GM12891 (cell line): Measurements from ENCODE around the gene BTF3L4.

Experiments used
- DNase-seq: peaks from one replicate; pipeline ENCODE4 v3.0.0; 2011; ENCODE audit warnings: low spot score; ENCODE audit not compliant: insufficient read length
- FAIRE-seq: peaks from 2 replicates; lab custom pipeline; 2011; peaks lifted over from hg19 to GRCh38; lab: Jason Lieb, UNC
- PAX5 ChIP-seq: IDR thresholded peaks from 2 replicates; pipeline ENCODE4 v1.6.1; 2011; ENCODE audit warnings: low read length, moderate library complexity, mild to moderate bottlenecking; ENCODE audit not compliant: insufficient read depth, severe bottlenecking
- POLR2A ChIP-seq: IDR thresholded peaks from 2 replicates; pipeline ENCODE4 v1.6.1; 2011; ENCODE audit warnings: low read depth, low read length, control low read depth
- POLR2AphosphoS5 ChIP-seq: IDR thresholded peaks from 2 replicates; pipeline ENCODE4 v1.6.1; 2011; ENCODE audit warnings: low read depth, low read length, control low read depth
- POU2F2 ChIP-seq: IDR thresholded peaks from 2 replicates; pipeline ENCODE4 v1.6.1; 2011; ENCODE audit warnings: low read depth, mild to moderate bottlenecking, control low read depth, low read length, moderate library complexity
- SPI1 ChIP-seq: IDR thresholded peaks from 2 replicates; pipeline ENCODE4 v1.6.1; 2011; ENCODE audit warnings: low read depth, low read length, control low read depth
- TAF1 ChIP-seq: IDR thresholded peaks from 2 replicates; pipeline ENCODE4 v1.6.1; 2011; ENCODE audit warnings: low read depth, low read length, control low read depth

BTF3L4 gene

DNA sequence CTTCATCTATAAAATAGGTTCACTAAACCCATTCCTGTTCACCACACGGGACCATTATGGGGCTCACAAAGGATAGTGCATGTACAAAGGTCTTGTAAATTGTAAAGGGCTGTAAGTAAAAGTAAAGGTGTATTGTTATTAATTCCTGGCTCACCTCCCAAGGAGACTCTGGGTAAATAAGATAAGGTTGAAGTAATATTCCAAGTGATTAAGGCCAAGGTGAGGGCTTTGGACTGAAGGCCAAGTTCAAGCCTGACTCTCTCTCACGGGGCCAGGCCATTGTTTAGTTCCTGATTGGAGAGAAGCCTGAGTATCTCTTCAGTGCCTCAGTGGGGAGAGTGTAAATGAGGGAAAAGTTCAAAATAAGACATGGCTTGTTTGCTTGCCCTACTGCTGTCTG, 66.3 kb downstream of the BTF3L4 start:
- no peak for DNase-seq
- TF ChIP-seq POLR2A, result no peak
- TF ChIP-seq POU2F2, result no peak
- TF ChIP-seq SPI1, result no peak
- TF ChIP-seq POLR2AphosphoS5, result no peak
- TF ChIP-seq TAF1, result no peak
- TF ChIP-seq PAX5, result no peak
- no peak for FAIRE-seq

DNA sequence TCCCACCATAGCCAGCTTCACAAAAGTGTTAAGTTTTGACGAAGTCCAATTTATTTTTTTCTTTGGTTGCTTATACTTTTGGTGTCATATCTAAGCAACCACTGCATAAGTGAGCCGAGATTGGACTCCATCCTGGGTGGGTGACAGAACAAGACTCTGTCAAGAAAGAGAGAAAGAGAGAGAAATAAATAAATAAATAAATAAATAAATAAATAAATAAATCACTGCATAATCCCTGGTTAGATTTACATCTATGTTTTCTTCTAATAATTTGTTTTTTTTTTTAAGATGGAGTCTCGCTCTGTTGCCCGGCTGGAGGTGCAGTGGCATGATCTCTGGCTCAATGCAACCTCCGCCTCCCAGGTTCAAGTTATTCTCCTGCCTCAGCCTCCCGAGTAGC, 67.5 kb downstream of the BTF3L4 start:
- DNase-seq (no peak), FAIRE-seq (no peak)
- TF ChIP-seq POLR2A (no peak), POU2F2 (no peak), TAF1 (no peak), PAX5 (no peak), POLR2AphosphoS5 (no peak), SPI1 (no peak)

- no peak for FAIRE-seq
- no peak for DNase-seq
These were observed 69.8 kb downstream of the BTF3L4 start for GRCh38 chr1:52125736-52126359.

GRCh38 chr1:52127181-52128180, 71.4 kb downstream of the BTF3L4 start:
- DNase-seq, result no peak
- TF ChIP-seq TAF1 (no peak), POLR2AphosphoS5 (no peak), PAX5 (no peak), SPI1 (no peak), POU2F2 (no peak), POLR2A (no peak)
- FAIRE-seq, result peak; percentile 91

More at GRCh38 chr1:52125736-52126359, 69.8 kb downstream of the BTF3L4 start:
- TF ChIP-seq TAF1 (no peak), POU2F2 (no peak), PAX5 (no peak), POLR2A (no peak), POLR2AphosphoS5 (no peak)

GRCh38 chr1:52139817-52140540, 83.9 kb downstream of the BTF3L4 start:
- peak; percentile 40 for DNase-seq
- TF ChIP-seq POLR2AphosphoS5, result no peak
- peak; percentile 98 for TF ChIP-seq POU2F2
- TF ChIP-seq SPI1, result no peak
- TF ChIP-seq POLR2A, result 0 out of 2 replicates have a peak, but pooled peaks have one; percentile 26
- no peak for TF ChIP-seq TAF1
- no peak for TF ChIP-seq PAX5
- peak; percentile 92 for FAIRE-seq
